ENCODE data around the gene LCN12. TPM values are rescaled to one million over a fixed set of nuclear protein-coding genes. Genes with fewer than 3 reads are reported as not detected.

Gene LCN12
- total RNA-seq, 1 donor from 2014 or later = 8.6 TPM

- intact Hi-C loops (cut with DNase I) = no loop called here
- ATAC-seq (no peak), DNase-seq (ENCODE audit: low spot score) (peak; percentile 61)
Measured at GRCh38 chr9:136942112-136942880, 9.8 kb upstream of the LCN12 start.

- ATAC-seq (no peak), DNase-seq (ENCODE audit: low spot score) (peak; percentile 54)
- intact Hi-C loops (cut with DNase I) = no loop called here
Measured at GRCh38 chr9:136942881-136943230, 9.2 kb upstream of the LCN12 start.

- intact Hi-C loops (cut with DNase I) = no loop called here
- ATAC-seq = no peak
- peak; percentile 74 for DNase-seq (ENCODE audit: low spot score)
Measured at GRCh38 chr9:136943291-136944211, 8.5 kb upstream of the LCN12 start.

GRCh38 chr9:136944212-136944518, 7.9 kb upstream of the LCN12 start:
- intact Hi-C loops (cut with DNase I) = no loop called here
- no peak for DNase-seq (ENCODE audit: low spot score)
- no peak for ATAC-seq

GRCh38 chr9:136944519-136945332, 7.3 kb upstream of the LCN12 start, which contains the start of the genes C8G and FBXW5:
Gene C8G, plus strand, starts transcription at chr9:136945243. Its CDS starts 78 bp downstream, at chr9:136945321.
Gene FBXW5, minus strand, starts transcription at chr9:136944738. Its CDS starts 655 bp downstream, at chr9:136944083.
- intact Hi-C loops (cut with DNase I) = loop anchor here (5.0 kb wide), 1 partner anchor 93 kb away; no protein-coding TSS in a partner anchor
- DNase-seq (ENCODE audit: low spot score) (peak; percentile 96), ATAC-seq (peak; percentile 84)

GRCh38 chr9:136945333-136946227, 6.5 kb upstream of the LCN12 start:
- intact Hi-C loops (cut with DNase I) = loop anchor here (5.0 kb wide), 1 partner anchor 92 kb away; no protein-coding TSS in a partner anchor
- DNase-seq (ENCODE audit: low spot score) (no peak), ATAC-seq (no peak)

- DNase-seq (ENCODE audit: low spot score) (no peak), ATAC-seq (no peak)
- intact Hi-C loops (cut with DNase I) = loop anchor here (5.0 kb wide), 1 partner anchor 91 kb away; no protein-coding TSS in a partner anchor
Measured at GRCh38 chr9:136946228-136947027, 5.6 kb upstream of the LCN12 start.

- ATAC-seq (no peak), DNase-seq (ENCODE audit: low spot score) (no peak)
- intact Hi-C loops (cut with DNase I) = loop anchor here (5.0 kb wide), 1 partner anchor 90 kb away; no protein-coding TSS in a partner anchor
Measured at GRCh38 chr9:136947028-136947891, 4.8 kb upstream of the LCN12 start.

- intact Hi-C loops (cut with DNase I) = loop anchor here (5.0 kb wide), 1 partner anchor 89 kb away; no protein-coding TSS in a partner anchor
- ATAC-seq (peak; percentile 36), DNase-seq (ENCODE audit: low spot score) (no peak)
Measured at GRCh38 chr9:136947955-136948510, 4.0 kb upstream of the LCN12 start.

- intact Hi-C loops (cut with DNase I) = loop anchor here (5.0 kb wide), 1 partner anchor 88 kb away; no protein-coding TSS in a partner anchor
- ATAC-seq (no peak), DNase-seq (ENCODE audit: low spot score) (no peak)
Measured at GRCh38 chr9:136949239-136949816, 2.7 kb upstream of the LCN12 start.

GRCh38 chr9:136949817-136950655, 2.0 kb upstream of the LCN12 start:
- DNase-seq (ENCODE audit: low spot score) (peak; percentile 97), ATAC-seq (peak; percentile 85)
- intact Hi-C loops (cut with DNase I) = loop anchor here (5.0 kb wide), 1 partner anchor 87 kb away; no protein-coding TSS in a partner anchor

- intact Hi-C loops (cut with DNase I) = no loop called here
- DNase-seq (ENCODE audit: low spot score) = no peak
- peak; percentile 31 for ATAC-seq
Measured at GRCh38 chr9:136950656-136951276, 1.3 kb upstream of the LCN12 start.

- no peak for DNase-seq (ENCODE audit: low spot score)
- intact Hi-C loops (cut with DNase I) = no loop called here
- no peak for ATAC-seq
Measured at GRCh38 chr9:136952321-136952850, 313 bp downstream of the LCN12 start.

Measured in sciatic nerve (tissue), 2 donors.